GM19468 (cell line): Measurements from ENCODE around the gene ARL4C.

Source experiments
- ATAC-seq: cut with Tn5 transposase; IDR thresholded peaks from one replicate; pipeline ENCODE4 v1.9.1; 2021; ENCODE audit warnings: mild to moderate bottlenecking, moderate library complexity, moderate number of reproducible peaks; ENCODE audit not compliant: unreplicated experiment; ENCODE audit errors: extremely low read depth

ARL4C gene

DNA sequence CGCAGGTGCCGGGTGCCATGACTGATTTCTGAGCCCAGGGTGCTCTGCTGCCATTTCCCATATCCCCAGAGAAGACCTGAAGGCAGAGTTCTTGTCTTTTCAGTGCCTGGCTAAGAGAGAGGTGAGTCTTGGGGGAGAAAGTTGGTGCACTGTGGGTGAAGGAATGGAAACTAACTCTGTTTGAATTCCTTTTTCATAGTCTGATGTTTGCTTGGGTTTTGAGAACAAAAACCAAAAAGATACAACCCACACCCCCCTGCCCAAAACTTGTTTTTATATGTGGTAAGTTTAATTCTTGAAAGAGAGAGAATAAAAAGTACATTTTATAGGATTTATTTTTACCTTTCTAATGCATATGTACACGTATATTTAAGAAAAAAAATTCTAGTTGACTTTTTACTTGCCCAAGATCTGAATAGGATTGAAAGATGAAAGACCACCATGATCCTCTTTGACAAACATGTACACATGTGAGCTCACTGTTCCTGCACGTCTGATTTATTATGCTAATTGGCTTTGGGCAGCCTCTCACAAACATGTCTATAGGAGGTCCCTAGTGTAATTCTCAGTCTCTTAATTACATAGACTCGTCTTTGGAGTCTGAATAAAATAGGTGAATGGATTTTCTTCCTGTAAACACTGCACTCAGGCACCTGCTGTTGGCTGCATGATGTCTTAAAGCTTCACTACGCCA lies 46.3 kb downstream of the ARL4C start:
- no peak for ATAC-seq

DNA sequence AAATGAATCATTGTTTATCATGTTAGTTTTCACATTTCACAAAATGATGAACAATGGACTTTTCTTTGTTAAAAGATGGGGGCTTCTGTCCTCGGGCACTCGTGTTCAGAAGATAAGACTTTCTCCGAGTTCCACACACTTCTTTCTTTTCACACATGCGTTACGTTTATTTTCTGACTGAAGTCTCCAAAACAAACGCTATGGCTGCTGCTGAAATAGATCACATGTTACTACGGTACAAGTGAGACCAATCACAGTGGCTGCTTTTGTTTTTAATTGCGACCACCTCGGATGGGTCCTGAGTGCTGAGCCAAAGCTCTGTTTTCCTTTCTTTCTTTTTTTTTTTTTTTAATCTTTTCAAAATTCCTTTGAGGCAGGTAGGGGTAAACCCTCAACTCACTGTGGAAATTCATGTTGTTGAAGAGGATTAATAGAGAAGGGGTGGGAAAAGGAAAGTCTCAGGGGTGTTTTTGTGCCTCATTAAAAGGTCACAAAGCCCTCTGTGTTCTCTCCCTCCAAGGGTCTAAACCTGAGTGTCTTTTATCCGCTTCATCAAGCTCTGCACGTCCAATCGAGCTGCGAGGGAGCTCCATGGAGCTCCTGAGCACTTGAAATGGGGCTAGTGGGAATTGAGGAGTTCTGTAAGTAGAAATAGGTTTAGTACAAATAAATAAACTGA lies 48.2 kb downstream of the ARL4C start:
- ATAC-seq: no peak

DNA sequence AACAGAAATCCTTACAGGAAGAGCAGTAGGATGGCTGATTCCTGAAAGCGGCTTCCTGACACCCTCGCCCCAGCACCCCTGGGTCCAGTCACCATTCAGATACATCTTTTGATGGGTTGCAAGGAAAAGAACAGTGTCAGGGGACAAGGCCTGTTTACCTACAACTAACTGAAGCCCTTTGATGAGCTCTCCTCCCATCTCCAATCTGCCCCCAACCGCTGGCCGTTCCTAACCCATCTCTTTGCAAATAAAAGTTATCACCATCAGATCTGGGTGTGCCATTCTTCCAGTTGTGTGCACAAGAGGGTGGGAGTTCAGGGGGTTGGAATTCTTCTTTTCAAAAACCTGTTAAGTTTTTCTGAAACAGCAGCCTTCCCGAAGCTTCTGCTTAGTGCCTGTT lies 48.9 kb downstream of the ARL4C start:
- ATAC-seq: no peak

- ATAC-seq: no peak
Measured at GRCh38 chr2:234447189-234447588, 49.7 kb downstream of the ARL4C start.

- peak; percentile 94 for ATAC-seq
Measured at GRCh38 chr2:234446404-234447076, 50.3 kb downstream of the ARL4C start.

DNA sequence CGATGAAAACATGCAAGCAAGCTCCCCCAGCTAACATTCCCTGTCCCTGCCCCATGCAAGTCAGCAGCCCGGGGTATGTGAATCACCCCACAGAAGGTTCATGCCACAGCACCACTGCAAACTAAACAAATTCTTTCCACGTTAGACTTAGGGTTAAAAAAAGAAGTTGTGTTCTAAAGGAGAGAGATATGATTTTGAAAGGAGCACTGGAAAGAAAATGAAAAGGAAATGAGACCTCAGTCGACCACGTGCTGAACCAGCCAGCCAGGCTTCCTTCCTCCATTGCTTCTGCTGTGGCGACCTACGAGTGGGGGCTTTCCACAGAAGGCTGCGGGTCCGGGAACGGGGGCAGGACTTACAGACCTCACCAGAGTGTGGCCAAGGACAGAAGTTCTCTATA lies 52.0 kb downstream of the ARL4C start:
- no peak for ATAC-seq

DNA sequence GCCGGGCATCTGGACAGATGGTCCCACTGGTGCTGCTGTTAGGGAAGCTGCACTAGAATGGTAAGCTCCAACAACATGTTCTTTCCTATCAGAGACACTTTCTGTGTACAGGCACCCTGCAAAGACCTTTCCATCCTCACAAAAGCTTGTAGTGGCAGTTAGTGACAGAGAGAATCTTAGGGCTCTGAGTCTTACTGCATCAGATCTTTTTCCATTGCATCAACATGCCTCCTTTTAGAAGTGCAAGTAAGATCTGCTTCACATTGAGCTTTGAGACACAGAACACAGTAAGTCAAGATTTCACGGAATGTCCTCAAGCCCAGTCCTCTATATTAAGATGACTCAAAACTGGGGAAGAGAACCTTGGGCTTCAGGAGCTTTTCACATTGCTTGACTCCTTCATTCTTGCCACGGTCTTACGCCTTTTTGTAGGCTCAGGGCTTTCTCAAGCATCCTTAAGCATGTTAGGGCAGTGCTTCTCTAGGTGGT lies 52.6 kb downstream of the ARL4C start:
- ATAC-seq: no peak
